Suprapubic skin (tissue), 3 donors: ENCODE data around the gene VMAC.

Source experiments
- CTCF ChIP-seq, 2 donors: fragments of 200-600 bp in 1 of 2; fragments of 450-650 bp in 1 of 2; sonication (generic) in 1 of 2; IDR thresholded peaks; one replicate each; pipeline ENCODE4 v1.5.1; 2016 to 2019; ENCODE audit warnings: antibody characterized with exemption in 2 of 2, mild to moderate bottlenecking in 1 of 2, moderate library complexity in 1 of 2
- EP300 ChIP-seq: sonication (generic); formaldehyde crosslinking; IDR thresholded peaks from one replicate; pipeline ENCODE4 v1.6.1; 2017; ENCODE audit warnings: antibody characterized with exemption
- POLR2A ChIP-seq, 2 donors: fragments of 450-650 bp; IDR thresholded peaks; one replicate each; pipeline ENCODE4 v1.6.1; 2017; ENCODE audit warnings: antibody characterized with exemption in 2 of 2, mild to moderate bottlenecking in 2 of 2, moderate library complexity in 2 of 2

- TF ChIP-seq CTCF (IDR thresholded peaks at IDR 0.05) (no peak), POLR2A (IDR thresholded peaks at IDR 0.05) (no peak), EP300 (no peak)
Observed at GRCh38 chr19:5929179-5929578, 24.5 kb downstream of the VMAC start.
